Lower lobe of right lung (tissue), 2 donors: ENCODE data around the gene GXYLT2. TPM values are rescaled to one million over a fixed set of nuclear protein-coding genes. Genes with fewer than 3 reads are reported as not detected.

ENCODE experiments used
- ATAC-seq, 2 donors: fragments of 200-7000 bp; cut with Tn5 transposase; one replicate each; pipeline ENCODE4 v1.9.1; 2020 to 2022; ENCODE audit warnings: mild to moderate bottlenecking in 2 of 2, moderate library complexity in 2 of 2
- DNase-seq: peaks from one replicate; pipeline ENCODE4 v3.0.0-alpha.2; 2020
- H3K27ac ChIP-seq: fragments of 200-600 bp; one replicate; pipeline ENCODE4 v1.8.0; 2022
- H3K27me3 ChIP-seq: fragments of 200-600 bp; one replicate; pipeline ENCODE4 v1.8.0; 2022; ENCODE audit warnings: low read depth
- H3K36me3 ChIP-seq: fragments of 200-600 bp; one replicate; pipeline ENCODE4 v1.8.0; 2022; ENCODE audit warnings: mild to moderate bottlenecking
- H3K4me1 ChIP-seq: fragments of 200-600 bp; one replicate; pipeline ENCODE4 v1.8.0; 2022
- H3K4me3 ChIP-seq: fragments of 200-600 bp; one replicate; pipeline ENCODE4 v1.8.0; 2022; ENCODE audit warnings: mild to moderate bottlenecking
- H3K9me3 ChIP-seq: fragments of 200-600 bp; one replicate; pipeline ENCODE4 v1.8.0; 2022
- CTCF ChIP-seq: fragments of 200-600 bp; IDR thresholded peaks from one replicate; pipeline ENCODE4 v1.8.0; 2022; ENCODE audit warnings: antibody characterized with exemption, mild to moderate bottlenecking
- intact Hi-C: fragments of 100-400 bp; cut with DNase I; formaldehyde crosslinking; loops from one replicate; pipeline ENCODE4 v1.11.0; 2022
- total RNA-seq: library from RNA; stranded (reverse); fragmentation: NEBNext Ultra II Directional; extraction: Animal tissue kit (Norgen Biotek cat#: 25700); gene quantifications from one replicate; pipeline ENCODE4 v1.2.1, GENCODE V29; 2021
- donor health status: DM: no; HTN: yes; CAD: no; lungs with severe emphysema.

Gene GXYLT2
- total RNA-seq, 1 donor from 2014 or later, result 6.7 TPM

- ATAC-seq (peak; percentile 89 to 92), DNase-seq (no peak)
- Histone ChIP-seq H3K4me3 (no peak overlapping the region), H3K36me3 (no peaks in the 10 kb centered on the region), H3K27ac (peak overlapping the region; percentile 16), H3K4me1 (peaks cover 5% of the 10 kb centered on the region), H3K9me3 (no peaks in the 10 kb centered on the region), H3K27me3 (no peaks in the 10 kb centered on the region)
- TF ChIP-seq CTCF, result peak; percentile 57
- intact Hi-C loops, result loop anchor here (10.0 kb wide), 1 partner anchor 126 kb away; the partner anchor contains the start of gene EBLN2
These were observed 50.8 kb downstream of the GXYLT2 start for GRCh38 chr3:72938471-72939265.

- no peaks in the 10 kb centered on the region for H3K36me3 ChIP-seq
- H3K4me3 ChIP-seq, result no peak overlapping the region
- ATAC-seq (no peak), DNase-seq (no peak)
- no peak for TF ChIP-seq CTCF
- H3K27ac ChIP-seq, result no peak overlapping the region
- no peaks in the 10 kb centered on the region for H3K9me3 ChIP-seq
- H3K4me1 ChIP-seq, result peaks cover 5% of the 10 kb centered on the region
- intact Hi-C loops, result no loop called here
- no peaks in the 10 kb centered on the region for H3K27me3 ChIP-seq
These were observed 53.4 kb downstream of the GXYLT2 start for GRCh38 chr3:72941245-72941644.

GRCh38 chr3:72942427-72942826 lies 54.6 kb downstream of the GXYLT2 start:
- ATAC-seq (no peak), DNase-seq (no peak)
- peaks cover 5% of the 10 kb centered on the region for H3K4me1 ChIP-seq
- no peak overlapping the region for H3K27ac ChIP-seq
- no peak overlapping the region for H3K4me3 ChIP-seq
- TF ChIP-seq CTCF, result no peak
- no peaks in the 10 kb centered on the region for H3K36me3 ChIP-seq
- intact Hi-C loops, result no loop called here
- H3K9me3 ChIP-seq, result no peaks in the 10 kb centered on the region
- H3K27me3 ChIP-seq, result no peaks in the 10 kb centered on the region

GRCh38 chr3:72944696-72945095 lies 56.9 kb downstream of the GXYLT2 start:
- DNase-seq (no peak), ATAC-seq (no peak)
- intact Hi-C loops, result no loop called here
- Histone ChIP-seq H3K27ac (no peak overlapping the region), H3K4me3 (no peak overlapping the region), H3K4me1 (no peaks in the 10 kb centered on the region), H3K36me3 (no peaks in the 10 kb centered on the region), H3K9me3 (no peaks in the 10 kb centered on the region), H3K27me3 (no peaks in the 10 kb centered on the region)
- TF ChIP-seq CTCF, result no peak

- no peak for DNase-seq
- no peak overlapping the region for H3K4me3 ChIP-seq
- intact Hi-C loops, result no loop called here
- no peaks in the 10 kb centered on the region for H3K9me3 ChIP-seq
- no peak for ATAC-seq
- TF ChIP-seq CTCF, result no peak
- no peaks in the 10 kb centered on the region for H3K27me3 ChIP-seq
- H3K36me3 ChIP-seq, result no peaks in the 10 kb centered on the region
- no peak overlapping the region for H3K27ac ChIP-seq
- no peaks in the 10 kb centered on the region for H3K4me1 ChIP-seq
These were observed 60.1 kb downstream of the GXYLT2 start for GRCh38 chr3:72947715-72948490.
